B cell (primary cell): ENCODE measurements around the gene S100A16.
"Not testable (repeated sequence)": the region's sequence is repeated elsewhere in the genome, so short reads cannot be mapped to it uniquely, and the experiment has no call there.

Experiments
- EZH2 ChIP-seq: IDR thresholded peaks from 2 replicates; pipeline ENCODE4 v1.6.1; 2012; ENCODE audit warnings: borderline replicate concordance, low read depth, mild to moderate bottlenecking, moderate library complexity, low read length; ENCODE audit not compliant: insufficient read depth, poor library complexity, severe bottlenecking
- TF ChIP-seq, protein P1 (sequence below): fragments of 200-600 bp; IDR thresholded peaks from one replicate; pipeline ENCODE4 v1.8.0; 2022; ENCODE audit warnings: antibody characterized with exemption, mild to moderate bottlenecking

DNA sequence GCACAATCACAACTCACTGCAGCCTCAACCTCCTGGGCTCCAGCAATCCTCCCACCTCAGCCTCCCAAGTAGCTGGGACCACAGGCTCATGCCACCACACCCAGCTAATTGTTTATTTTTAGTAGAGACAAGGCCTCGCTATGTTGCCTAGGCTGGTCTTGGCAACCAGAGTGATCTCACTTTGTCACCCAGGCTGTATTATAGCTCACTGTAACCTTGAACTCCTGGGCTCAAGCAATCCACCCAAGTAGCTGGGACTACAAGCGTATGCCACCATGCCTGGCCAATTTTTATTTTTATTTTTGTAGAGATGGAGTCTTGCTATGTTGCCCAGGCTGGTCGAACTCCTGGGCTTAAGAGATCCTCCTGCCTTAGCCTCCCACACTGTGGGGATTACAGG is 50.9 kb downstream of the S100A16 start:
- TF ChIP-seq, protein P1, sequence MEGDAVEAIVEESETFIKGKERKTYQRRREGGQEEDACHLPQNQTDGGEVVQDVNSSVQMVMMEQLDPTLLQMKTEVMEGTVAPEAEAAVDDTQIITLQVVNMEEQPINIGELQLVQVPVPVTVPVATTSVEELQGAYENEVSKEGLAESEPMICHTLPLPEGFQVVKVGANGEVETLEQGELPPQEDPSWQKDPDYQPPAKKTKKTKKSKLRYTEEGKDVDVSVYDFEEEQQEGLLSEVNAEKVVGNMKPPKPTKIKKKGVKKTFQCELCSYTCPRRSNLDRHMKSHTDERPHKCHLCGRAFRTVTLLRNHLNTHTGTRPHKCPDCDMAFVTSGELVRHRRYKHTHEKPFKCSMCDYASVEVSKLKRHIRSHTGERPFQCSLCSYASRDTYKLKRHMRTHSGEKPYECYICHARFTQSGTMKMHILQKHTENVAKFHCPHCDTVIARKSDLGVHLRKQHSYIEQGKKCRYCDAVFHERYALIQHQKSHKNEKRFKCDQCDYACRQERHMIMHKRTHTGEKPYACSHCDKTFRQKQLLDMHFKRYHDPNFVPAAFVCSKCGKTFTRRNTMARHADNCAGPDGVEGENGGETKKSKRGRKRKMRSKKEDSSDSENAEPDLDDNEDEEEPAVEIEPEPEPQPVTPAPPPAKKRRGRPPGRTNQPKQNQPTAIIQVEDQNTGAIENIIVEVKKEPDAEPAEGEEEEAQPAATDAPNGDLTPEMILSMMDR = not testable (repeated sequence)
- not testable (repeated sequence) for TF ChIP-seq EZH2
